Mucosa of rectum (tissue), 2 donors: ENCODE data around the gene ZNF827.
A peak's percentile ranks its signal among the peaks of the same experiment; 100 is the strongest.

Source experiments
- H3K27ac ChIP-seq, 2 donors: one replicate each; pipeline ENCODE4 v1.7.0; 2013; ENCODE audit warnings: inconsistent platforms in 2 of 2, low read depth in 2 of 2, low read length in 2 of 2
- H3K27me3 ChIP-seq, 2 donors: one replicate each; pipeline ENCODE4 v1.7.0; 2013; ENCODE audit warnings: low read length in 2 of 2; ENCODE audit not compliant: control insufficient read depth in 2 of 2, insufficient read depth in 2 of 2
- H3K36me3 ChIP-seq, 2 donors: one replicate each; pipeline ENCODE4 v1.7.0; 2013; ENCODE audit warnings: low read length in 2 of 2; ENCODE audit not compliant: control insufficient read depth in 2 of 2, insufficient read depth in 2 of 2
- H3K4me1 ChIP-seq, 2 donors: one replicate each; pipeline ENCODE4 v1.7.0; 2013; ENCODE audit warnings: low read length in 2 of 2, mild to moderate bottlenecking in 1 of 2; ENCODE audit not compliant: control insufficient read depth in 2 of 2, insufficient read depth in 2 of 2
- H3K4me3 ChIP-seq, 2 donors: one replicate each; pipeline ENCODE4 v1.7.0; 2013; ENCODE audit warnings: low read length in 2 of 2
- H3K9ac ChIP-seq, 2 donors: one replicate each; pipeline ENCODE4 v1.7.0; 2013; ENCODE audit warnings: low read length in 2 of 2, low read depth in 1 of 2, mild to moderate bottlenecking in 1 of 2
- H3K9me3 ChIP-seq, 2 donors: one replicate each; pipeline ENCODE4 v1.7.0; 2013; ENCODE audit warnings: low read length in 2 of 2; ENCODE audit not compliant: control insufficient read depth in 2 of 2
- donor health status: healthy.
- donor health status: Normal muscosa, but diverticular disease.

ZNF827 gene

DNA sequence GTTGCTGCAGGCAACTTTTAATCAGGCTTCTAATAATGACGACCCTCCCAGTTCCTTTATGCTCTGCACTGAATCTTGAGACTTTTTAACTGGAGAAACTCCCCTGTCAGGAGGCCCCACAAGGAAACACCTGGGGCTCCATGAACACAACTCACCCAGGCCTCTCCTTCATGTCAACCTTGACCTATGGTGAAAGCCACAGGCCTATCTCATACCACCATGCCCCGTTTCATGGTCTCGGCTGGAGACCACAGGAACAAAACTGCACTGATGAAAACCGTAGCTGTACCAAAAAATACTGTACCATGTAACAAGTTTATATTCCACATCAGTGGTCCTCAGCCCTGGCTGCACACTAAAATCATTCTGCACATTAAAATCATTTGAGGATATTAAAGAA lies 57.0 kb downstream of the ZNF827 start:
- H3K9ac ChIP-seq, result no peak overlapping the region
- no peaks in the 10 kb centered on the region for H3K27me3 ChIP-seq
- peak overlapping the region in 1 of 2 donors; percentile 45 for H3K27ac ChIP-seq
- H3K4me3 ChIP-seq, result peak overlapping the region in 1 of 2 donors; percentile 21
- no peaks in the 10 kb centered on the region for H3K9me3 ChIP-seq
- H3K36me3 ChIP-seq, result peaks cover 11 to 17% of the 10 kb centered on the region in 2 donors
- peaks cover 5 to 7% of the 10 kb centered on the region in 2 donors for H3K4me1 ChIP-seq

DNA sequence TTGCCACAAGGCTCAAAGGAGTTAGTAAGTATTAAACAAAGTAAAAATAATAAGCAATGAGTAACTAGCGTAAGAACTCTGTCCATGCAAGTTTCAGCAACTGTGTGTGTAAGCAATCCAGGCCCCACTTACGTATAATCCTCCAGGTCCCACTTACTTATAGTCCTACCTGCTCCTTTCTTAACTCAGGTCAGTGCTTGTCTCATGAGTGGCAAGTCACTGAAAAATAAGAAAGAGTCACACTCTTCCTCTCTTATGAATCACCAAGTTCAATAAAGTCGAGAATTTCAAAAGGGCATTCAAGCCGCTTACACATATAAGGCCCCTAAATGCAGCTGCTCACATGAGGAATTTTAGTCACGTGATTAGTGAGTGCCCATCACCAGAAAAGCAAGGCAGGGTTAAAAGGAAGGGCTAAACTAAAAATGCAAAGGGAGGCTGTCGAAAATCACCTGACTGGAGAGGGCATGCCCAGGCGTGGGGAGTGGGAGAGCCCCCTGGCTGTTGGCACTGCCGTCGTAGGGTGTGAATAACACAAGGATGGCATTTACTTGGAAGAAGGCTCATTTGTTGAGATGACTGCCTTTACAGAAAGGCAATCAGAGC lies 58.2 kb downstream of the ZNF827 start:
- no peak overlapping the region for H3K27ac ChIP-seq
- H3K27me3 ChIP-seq, result no peaks in the 10 kb centered on the region
- no peak overlapping the region for H3K9ac ChIP-seq
- no peaks in the 10 kb centered on the region for H3K9me3 ChIP-seq
- H3K36me3 ChIP-seq, result peaks cover 3 to 11% of the 10 kb centered on the region in 2 donors
- peaks cover 5 to 7% of the 10 kb centered on the region in 2 donors for H3K4me1 ChIP-seq
- H3K4me3 ChIP-seq, result no peak overlapping the region

DNA sequence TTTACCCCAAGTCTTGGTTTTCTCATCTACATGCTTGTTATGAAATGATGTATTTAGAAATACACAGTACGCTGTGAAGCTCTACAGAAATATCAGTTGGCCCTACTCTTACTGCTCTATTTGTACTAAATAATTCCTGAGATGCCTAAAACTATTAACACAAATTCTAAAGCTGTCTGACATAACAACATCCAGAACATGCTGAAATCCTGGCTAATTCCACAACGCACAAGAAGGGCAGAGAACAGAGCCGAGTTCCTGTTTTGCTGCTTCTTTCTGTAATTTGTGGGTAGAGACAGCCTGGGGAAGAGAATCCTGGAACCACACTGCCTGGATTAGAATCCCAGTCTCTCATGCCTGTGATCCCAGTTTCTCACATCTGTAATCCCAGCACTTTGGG lies 59.0 kb downstream of the ZNF827 start:
- H3K27ac ChIP-seq, result no peak overlapping the region

DNA sequence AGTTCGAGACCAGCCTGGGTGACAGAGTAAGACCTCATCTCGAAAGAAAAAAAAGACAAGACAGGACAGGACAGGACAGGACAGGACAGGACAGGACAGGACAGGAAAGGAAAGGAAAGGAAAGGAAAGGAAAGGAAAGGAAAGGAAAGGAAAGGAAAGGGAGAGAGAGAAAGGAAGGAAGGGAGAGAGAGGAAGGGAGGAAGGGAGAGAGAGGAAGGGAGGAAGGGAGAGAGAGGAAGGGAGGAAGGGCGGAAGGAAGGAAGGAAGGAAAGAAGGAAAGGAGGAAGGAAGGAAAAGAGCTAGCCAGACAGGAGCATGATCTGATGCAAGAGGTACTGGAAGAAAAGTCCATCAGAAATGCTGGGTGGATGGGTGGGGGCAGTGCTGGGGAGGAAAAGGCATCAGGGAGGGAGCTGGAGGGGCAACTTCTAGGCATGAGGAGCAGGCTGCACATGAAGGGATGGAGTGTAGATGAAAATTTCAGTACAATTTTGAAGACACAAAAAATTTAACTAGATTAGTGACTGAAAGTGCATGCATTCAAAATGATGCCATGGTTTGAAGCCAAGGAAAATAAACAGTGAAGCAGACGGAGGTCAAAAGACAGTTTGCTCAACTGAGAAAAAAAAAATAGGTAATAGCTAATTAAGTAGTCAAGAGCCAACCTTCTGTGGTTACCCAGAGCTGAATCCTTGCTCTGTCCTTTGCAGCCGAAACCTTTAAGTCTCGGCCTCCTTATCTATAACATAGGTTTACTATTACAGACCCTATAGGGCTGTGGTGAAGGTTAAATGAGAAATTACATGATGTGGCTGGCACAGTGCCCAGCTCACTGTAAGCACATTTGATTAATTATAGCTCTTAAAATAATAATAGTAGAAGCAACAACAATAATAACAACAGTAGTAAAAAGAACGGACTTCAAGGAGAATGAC lies 59.9 kb downstream of the ZNF827 start:
- H3K36me3 ChIP-seq, result peaks cover 0 to 3% of the 10 kb centered on the region in 2 donors
- H3K9me3 ChIP-seq, result no peaks in the 10 kb centered on the region
- peaks cover 5 to 7% of the 10 kb centered on the region in 2 donors for H3K4me1 ChIP-seq
- H3K9ac ChIP-seq, result no peak overlapping the region
- H3K27ac ChIP-seq, result no peak overlapping the region
- no peaks in the 10 kb centered on the region for H3K27me3 ChIP-seq
- no peak overlapping the region for H3K4me3 ChIP-seq

More for the DNA sequence above, 59.0 kb downstream of the ZNF827 start:
- no peaks in the 10 kb centered on the region for H3K27me3 ChIP-seq
- no peak overlapping the region for H3K9ac ChIP-seq
- H3K4me1 ChIP-seq, result peaks cover 5 to 7% of the 10 kb centered on the region in 2 donors
- no peaks in the 10 kb centered on the region for H3K9me3 ChIP-seq
- H3K36me3 ChIP-seq, result peaks cover 0 to 7% of the 10 kb centered on the region in 2 donors
- H3K4me3 ChIP-seq, result no peak overlapping the region

DNA sequence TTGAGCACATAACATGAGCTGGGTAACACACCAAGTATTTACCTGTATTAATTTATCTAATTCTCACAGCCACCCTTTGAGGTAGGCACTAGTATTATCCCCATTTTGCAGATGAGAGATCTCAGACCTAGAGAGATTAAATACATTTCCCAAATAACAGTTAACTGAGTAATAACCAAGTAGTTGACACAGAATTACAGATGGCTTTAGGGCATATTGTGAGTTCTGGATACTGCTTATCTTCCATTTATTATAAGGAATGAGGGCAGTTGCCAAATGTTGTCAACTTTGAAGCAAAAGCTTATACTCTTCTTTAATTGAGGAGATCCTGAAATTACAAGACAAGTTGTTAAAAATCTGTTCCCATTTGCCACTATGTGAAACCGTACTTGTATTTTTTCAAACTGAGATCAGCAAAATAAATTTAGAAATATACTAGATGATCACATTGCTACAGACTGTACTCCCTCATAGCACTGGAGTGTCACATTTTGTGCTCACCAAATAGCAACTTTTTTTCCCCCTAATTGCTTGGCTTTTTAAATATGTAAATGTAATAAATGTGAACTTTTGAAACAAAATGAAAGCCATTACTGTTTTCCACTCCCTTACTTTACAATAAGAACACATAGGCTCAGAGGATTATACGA lies 62.0 kb downstream of the ZNF827 start:
- Histone ChIP-seq H3K4me1 (peaks cover 1 to 2% of the 10 kb centered on the region in 2 donors), H3K27ac (no peak overlapping the region), H3K27me3 (no peaks in the 10 kb centered on the region), H3K4me3 (no peak overlapping the region), H3K36me3 (no peaks in the 10 kb centered on the region), H3K9me3 (no peaks in the 10 kb centered on the region), H3K9ac (no peak overlapping the region)

DNA sequence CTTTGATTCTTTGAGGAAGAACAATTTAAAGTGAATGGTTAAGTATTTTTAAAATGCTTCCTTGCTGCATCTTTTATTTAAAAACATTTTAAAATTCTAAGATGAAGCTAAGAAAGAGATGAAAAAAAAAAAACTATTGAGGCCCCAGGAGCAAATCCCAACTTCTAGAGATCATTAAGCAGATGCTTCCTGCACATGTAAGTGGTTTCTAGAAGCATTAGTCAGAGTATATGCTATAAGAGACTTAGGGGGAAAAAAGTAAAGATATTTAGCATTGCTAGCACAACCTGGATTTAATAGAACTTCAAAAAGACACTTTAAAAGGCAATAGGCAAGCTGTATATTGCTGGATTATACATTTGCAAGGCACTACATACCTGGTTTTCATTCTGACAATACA lies 64.7 kb downstream of the ZNF827 start:
- H3K9ac ChIP-seq, result no peak overlapping the region
- no peaks in the 10 kb centered on the region for H3K9me3 ChIP-seq
- H3K4me1 ChIP-seq, result peaks cover 0 to 7% of the 10 kb centered on the region in 2 donors
- H3K36me3 ChIP-seq, result no peaks in the 10 kb centered on the region
- no peak overlapping the region for H3K27ac ChIP-seq
- H3K4me3 ChIP-seq, result no peak overlapping the region
- H3K27me3 ChIP-seq, result no peaks in the 10 kb centered on the region

DNA sequence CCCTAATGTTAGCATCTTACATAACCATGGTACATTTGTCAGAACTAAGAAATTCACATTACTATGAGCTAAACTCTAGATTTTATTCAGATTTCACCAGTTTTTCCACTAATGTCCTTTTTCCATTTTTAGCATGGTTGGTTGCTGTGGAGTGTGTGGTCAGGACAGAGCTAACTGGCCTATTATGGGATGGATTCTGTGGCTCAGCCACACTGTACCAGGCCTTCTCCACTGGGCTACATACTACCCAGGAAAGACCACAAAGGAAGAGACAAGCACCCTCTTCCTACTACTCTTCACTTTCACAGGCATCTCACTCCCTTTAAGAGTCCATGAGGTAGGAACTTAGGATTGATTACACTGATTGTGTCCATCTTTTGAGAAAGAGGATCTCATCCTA lies 67.4 kb downstream of the ZNF827 start:
- no peak overlapping the region for H3K4me3 ChIP-seq
- peaks cover 0 to 2% of the 10 kb centered on the region in 2 donors for H3K36me3 ChIP-seq
- no peak overlapping the region for H3K9ac ChIP-seq
- H3K9me3 ChIP-seq, result no peaks in the 10 kb centered on the region
- H3K27ac ChIP-seq, result no peak overlapping the region
- H3K4me1 ChIP-seq, result peaks cover 0 to 7% of the 10 kb centered on the region in 2 donors
- H3K27me3 ChIP-seq, result no peaks in the 10 kb centered on the region

DNA sequence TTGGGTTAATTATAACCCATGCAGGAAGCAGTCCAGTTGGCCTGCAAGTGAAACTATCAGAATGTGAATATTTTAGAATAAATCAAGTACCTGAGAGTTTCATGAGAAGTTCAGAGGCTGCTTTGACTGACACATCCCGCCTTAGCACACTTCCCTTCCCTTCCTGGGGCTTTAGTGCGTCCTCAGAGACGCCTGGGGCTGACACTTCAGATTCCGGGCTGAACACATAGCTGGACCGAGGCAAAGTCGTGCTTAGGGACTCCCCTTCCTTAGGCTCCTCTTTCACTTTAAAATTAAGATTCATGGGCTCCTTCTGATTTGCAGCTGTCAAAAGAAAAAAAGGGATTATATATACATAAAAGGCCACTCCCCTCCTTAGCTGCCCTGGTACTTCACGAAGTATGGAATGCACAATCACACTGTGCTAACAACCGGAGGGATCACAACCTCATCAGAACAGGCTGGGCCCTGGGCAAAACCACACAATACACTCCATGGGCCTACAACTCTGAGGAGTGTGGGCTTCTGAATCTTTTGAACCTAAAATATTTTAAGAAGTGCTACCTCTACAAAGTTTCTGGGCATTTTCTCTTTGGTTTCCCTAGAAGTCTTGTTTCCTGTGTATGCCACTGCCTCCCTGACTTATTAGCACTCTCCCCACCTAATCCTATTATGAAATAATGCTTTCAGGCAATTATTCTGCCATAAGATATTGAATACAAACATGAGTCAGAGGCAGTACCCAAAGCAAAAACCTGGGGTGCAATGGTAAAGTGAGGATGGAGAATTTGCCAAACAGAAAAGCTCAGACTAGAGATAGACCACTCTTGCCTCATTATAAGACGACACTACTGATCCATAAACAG lies 68.2 kb downstream of the ZNF827 start:
- Histone ChIP-seq H3K27me3 (no peaks in the 10 kb centered on the region), H3K9me3 (no peaks in the 10 kb centered on the region), H3K4me1 (peaks cover 0 to 7% of the 10 kb centered on the region in 2 donors), H3K9ac (no peak overlapping the region), H3K4me3 (peak overlapping the region in 1 of 2 donors; percentile 29), H3K27ac (no peak overlapping the region), H3K36me3 (peaks cover 0 to 2% of the 10 kb centered on the region in 2 donors)

DNA sequence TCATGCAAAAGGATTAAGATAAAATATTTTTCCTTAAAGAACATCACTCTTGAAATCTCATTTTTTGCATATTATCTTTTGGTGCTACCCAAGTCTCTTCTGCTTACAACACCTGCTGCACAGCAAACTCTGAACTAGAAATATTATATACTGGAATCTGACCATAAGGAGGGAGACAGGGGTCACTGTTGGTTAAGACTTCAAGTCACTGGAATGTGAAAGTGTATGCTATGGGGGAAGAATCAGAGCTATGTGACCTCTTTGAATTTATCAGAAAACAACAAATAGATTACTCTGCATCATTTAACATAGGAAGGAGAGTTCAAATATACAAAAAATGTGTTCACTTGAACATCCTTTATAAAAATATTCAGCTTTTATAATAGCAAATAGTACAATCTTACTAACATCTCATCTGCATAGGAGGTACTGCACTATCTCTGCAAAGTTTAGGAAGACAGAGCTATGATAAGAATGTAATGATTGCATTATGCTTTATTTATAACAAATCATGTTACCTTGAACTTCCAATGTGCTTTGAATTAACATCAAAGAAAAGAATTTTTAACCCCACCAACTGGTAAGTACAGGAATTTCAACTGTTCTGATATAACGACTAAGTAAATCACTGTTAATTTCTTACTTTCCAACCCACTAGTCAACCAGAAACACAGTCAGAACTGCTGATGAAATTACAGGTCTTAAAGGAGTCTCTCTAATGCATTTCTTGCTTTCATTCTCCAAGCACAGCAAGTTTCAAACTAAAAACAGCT lies 69.8 kb downstream of the ZNF827 start:
- H3K9ac ChIP-seq, result no peak overlapping the region
- H3K4me1 ChIP-seq, result peaks cover 0 to 7% of the 10 kb centered on the region in 2 donors
- peaks cover 0 to 2% of the 10 kb centered on the region in 2 donors for H3K36me3 ChIP-seq
- no peak overlapping the region for H3K27ac ChIP-seq
- H3K27me3 ChIP-seq, result no peaks in the 10 kb centered on the region
- H3K4me3 ChIP-seq, result no peak overlapping the region
- no peaks in the 10 kb centered on the region for H3K9me3 ChIP-seq
